HG02610 (cell line): ENCODE results near the gene TECPR2.
"Not testable (repeated sequence)": the region's sequence is repeated elsewhere in the genome, so short reads cannot be mapped to it uniquely, and the experiment has no call there.

Experiments
- ATAC-seq: cut with Tn5 transposase; IDR thresholded peaks from one replicate; pipeline ENCODE4 v1.9.1; 2021; ENCODE audit warnings: mild to moderate bottlenecking, moderate library complexity; ENCODE audit not compliant: unreplicated experiment

The TECPR2 gene

DNA sequence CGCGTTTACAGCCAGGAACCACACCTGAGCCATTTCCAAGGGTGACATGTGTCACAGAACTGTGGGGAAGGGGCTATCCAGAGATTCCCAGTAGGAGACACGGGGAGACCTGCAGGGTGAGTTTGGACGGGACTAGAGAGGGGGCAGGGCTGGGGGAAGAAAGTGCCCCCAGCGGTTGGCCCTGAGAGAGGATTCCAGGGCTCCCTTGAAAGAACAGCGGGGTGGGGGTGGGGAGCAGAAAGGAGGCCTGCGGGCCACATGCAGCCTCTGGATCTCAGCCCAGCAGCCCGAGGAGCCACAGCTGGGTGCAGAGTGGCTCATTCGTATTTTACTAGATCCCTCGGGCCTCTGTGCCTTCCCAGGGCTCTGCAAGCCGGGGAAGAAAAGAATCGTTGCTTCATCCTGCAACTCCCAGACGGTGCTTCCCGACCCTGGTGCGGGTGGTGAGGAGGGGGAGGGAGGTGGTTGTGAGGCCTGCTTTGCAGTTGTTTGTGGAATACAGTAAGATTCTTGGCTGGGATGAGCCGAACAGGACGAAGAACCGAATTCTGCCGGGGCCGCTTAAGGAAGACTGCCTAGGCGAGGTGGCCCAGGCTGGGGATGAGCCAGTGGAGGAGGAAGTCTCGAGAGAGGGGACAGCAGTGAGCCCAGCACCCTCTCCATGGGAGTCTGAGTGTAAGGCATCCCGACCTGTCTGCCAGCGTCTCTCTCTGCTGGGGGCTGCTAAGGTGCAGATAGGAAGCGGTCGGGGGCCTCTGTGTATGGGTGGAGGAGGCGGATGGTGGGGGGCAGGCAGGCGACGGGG, 182.9 kb downstream of the TECPR2 start:
- ATAC-seq, result no peak

DNA sequence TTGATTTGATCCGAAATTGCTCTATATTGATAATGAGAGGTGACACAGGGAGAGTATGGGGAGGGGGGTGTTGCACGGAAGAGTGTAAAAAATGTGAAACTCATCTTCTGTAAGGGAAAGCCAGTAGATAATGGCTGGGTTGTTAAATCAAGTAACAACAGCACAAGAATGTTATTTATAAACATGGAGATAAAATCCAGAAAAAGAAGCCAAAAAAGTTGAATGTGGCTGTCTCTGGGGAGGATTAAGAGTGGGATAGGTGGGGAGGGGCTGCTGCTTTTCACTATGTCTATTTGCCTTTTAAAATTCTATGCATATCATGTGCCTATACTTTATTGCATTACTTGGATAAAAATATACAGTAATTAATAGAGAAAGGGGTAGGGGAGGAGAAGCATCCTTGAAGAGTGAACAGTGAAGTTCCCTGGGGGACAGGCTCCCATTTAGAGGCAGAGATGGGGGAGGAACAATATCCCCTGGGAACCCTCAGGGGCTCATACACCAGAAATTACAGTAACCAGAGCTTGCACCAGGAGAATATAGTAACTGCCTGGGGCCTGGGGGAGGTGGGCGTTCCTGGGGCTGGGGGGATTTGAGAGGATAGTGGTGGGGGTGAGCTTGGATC, 186.0 kb downstream of the TECPR2 start:
- ATAC-seq, result no peak

DNA sequence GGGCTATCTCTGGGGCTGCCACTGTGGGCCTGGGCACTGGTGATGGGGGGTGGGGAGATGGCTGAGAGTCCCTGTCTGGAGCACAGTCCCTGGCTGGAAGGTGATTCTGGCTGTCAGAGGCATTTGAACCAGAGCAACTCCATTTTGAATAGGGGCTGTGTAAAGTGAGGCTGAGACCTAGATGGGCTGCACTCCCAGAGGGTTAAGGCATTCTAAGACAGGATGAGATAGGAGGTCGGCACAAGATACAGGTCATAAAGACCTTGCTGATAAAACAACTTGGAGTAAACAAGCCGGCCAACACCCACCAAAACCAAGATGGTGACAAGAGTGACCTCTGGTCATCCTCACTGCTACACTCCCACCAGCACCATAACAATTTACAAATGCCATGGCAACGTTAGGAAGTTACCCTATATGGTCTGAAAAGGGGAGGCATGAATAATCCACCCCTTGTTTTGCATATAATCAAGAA, 188.2 kb downstream of the TECPR2 start:
- not testable (repeated sequence) for ATAC-seq
